B cell (primary cell): Measurements from ENCODE around the gene RFT1. TPM values are rescaled to one million over a fixed set of nuclear protein-coding genes. Genes with fewer than 3 reads are reported as not detected.
A peak's percentile ranks its signal among the peaks of the same experiment; 100 is the strongest.

Source experiments
- ATAC-seq: fragments of 200-7000 bp; cut with Tn5 transposase; one replicate; pipeline ENCODE4 v1.10.0; 2021; ENCODE audit warnings: low read depth, mild to moderate bottlenecking, moderate number of reproducible peaks, moderate library complexity
- CTCF ChIA-PET: fragments of 350-600 bp; sonication (Branson Sonifier 250); formaldehyde crosslinking; loops from one replicate; lab custom pipeline; 2021; ENCODE audit warnings: antibody characterized with exemption, inconsistent platforms; lab: Charles Lee
- POLR2A ChIA-PET: fragments of 350-600 bp; sonication (Branson Sonifier 250); formaldehyde crosslinking; loops from one replicate; lab custom pipeline; 2021; ENCODE audit warnings: antibody characterized with exemption; lab: Charles Lee
- DNase-seq: peaks from one replicate; pipeline ENCODE4 v3.0.0; 2013
- H2AFZ ChIP-seq: 2 replicates; pipeline ENCODE4 v1.6.1; 2012; ENCODE audit warnings: mild to moderate bottlenecking, low read depth, low read length; ENCODE audit not compliant: insufficient read depth, poor library complexity, severe bottlenecking
- H3K27ac ChIP-seq, 2 donors: 1 replicate in 1 of 2; 2 replicates in 1 of 2; pipeline ENCODE4 v1.5.1; 2012 to 2013; ENCODE audit warnings: low read length in 2 of 2, mild to moderate bottlenecking in 2 of 2, moderate library complexity in 1 of 2
- H3K27me3 ChIP-seq, 4 experiments: fragments of 200-600 bp in 1 of 4; sonication (generic) in 1 of 4; replicated peaks in 1 of 4; 1 replicate in 2 of 4; 2 replicates in 2 of 4; pipeline versions ENCODE4 v1.6.1 to v1.7.0; 2013 to 2016; ENCODE audit warnings: low read length in 3 of 4, mild to moderate bottlenecking in 2 of 4, mixed read lengths in 1 of 4, moderate library complexity in 1 of 4; ENCODE audit not compliant: insufficient read depth in 4 of 4, control insufficient read depth in 3 of 4; ENCODE audit errors: control extremely low read depth in 1 of 4
- H3K36me3 ChIP-seq, 2 experiments: replicated peaks in 1 of 2; 1 replicate in 1 of 2; 2 replicates in 1 of 2; pipeline versions ENCODE4 v1.6.1 to v1.7.1; 2013; ENCODE audit warnings: low read length in 1 of 2; ENCODE audit not compliant: insufficient read depth in 2 of 2, control insufficient read depth in 1 of 2; ENCODE audit errors: control extremely low read depth in 1 of 2, extremely low read depth in 1 of 2
- H3K4me1 ChIP-seq, 2 donors: fragments of 200-600 bp in 1 of 2; sonication (generic) in 1 of 2; 1 replicate in 1 of 2; 2 replicates in 1 of 2; pipeline versions ENCODE4 v1.5.1 to v1.6.1; 2013 to 2017; ENCODE audit warnings: low read length in 2 of 2; ENCODE audit not compliant: control insufficient read depth in 2 of 2, insufficient read depth in 2 of 2
- H3K4me2 ChIP-seq: replicated peaks from 2 replicates; pipeline ENCODE3; 2012; ENCODE audit warnings: mild to moderate bottlenecking, low read depth, low read length; ENCODE audit not compliant: poor library complexity, severe bottlenecking
- H3K4me3 ChIP-seq, 5 experiments: fragments of 200-600 bp in 1 of 5; sonication (generic) in 1 of 5; 1 replicate in 3 of 5; 2 replicates in 2 of 5; pipeline versions ENCODE4 v1.5.1 to v1.7.0; 2011 to 2016; ENCODE audit warnings: low read length in 4 of 5, mild to moderate bottlenecking in 4 of 5, low read depth in 2 of 5, control low read depth in 1 of 5, moderate library complexity in 1 of 5; ENCODE audit not compliant: insufficient read depth in 1 of 5; ENCODE audit errors: control extremely low read depth in 1 of 5, extremely low read depth in 1 of 5
- H3K79me2 ChIP-seq: fragments of 200-600 bp; sonication (generic); one replicate; pipeline ENCODE4 v1.6.0; 2016; ENCODE audit warnings: low read length; ENCODE audit not compliant: control insufficient read depth, insufficient read depth
- H3K9ac ChIP-seq: fragments of 200-600 bp; sonication (generic); 2 replicates; pipeline ENCODE4 v1.6.1; 2017; ENCODE audit warnings: mild to moderate bottlenecking, low read length, moderate library complexity
- H3K9me3 ChIP-seq, 3 donors: one replicate each; pipeline versions ENCODE4 v1.6.1 to v1.7.1; 2013; ENCODE audit warnings: low read length in 2 of 3; ENCODE audit not compliant: control insufficient read depth in 2 of 3, insufficient read depth in 1 of 3; ENCODE audit errors: control extremely low read depth in 1 of 3
- H4K20me1 ChIP-seq: 2 replicates; pipeline ENCODE4 v1.6.0; 2012; ENCODE audit warnings: mild to moderate bottlenecking, low read length; ENCODE audit not compliant: insufficient read depth, control insufficient read depth, poor library complexity, severe bottlenecking
- H3K27ac Mint-ChIP-seq: one replicate; pipeline ENCODE4 v1.8.0; 2021; ENCODE audit warnings: mixed read lengths
- H3K27me3 Mint-ChIP-seq: one replicate; pipeline ENCODE4 v1.8.0; 2021; ENCODE audit warnings: mixed read lengths
- H3K4me1 Mint-ChIP-seq: one replicate; pipeline ENCODE4 v1.8.0; 2021; ENCODE audit warnings: mixed read lengths
- H3K4me3 Mint-ChIP-seq: one replicate; pipeline ENCODE4 v1.8.0; 2021; ENCODE audit warnings: mixed read lengths
- H3K9me3 Mint-ChIP-seq: one replicate; pipeline ENCODE4 v1.8.0; 2022; ENCODE audit warnings: mixed read lengths; ENCODE audit not compliant: insufficient read depth
- EZH2 ChIP-seq: IDR thresholded peaks from 2 replicates; pipeline ENCODE4 v1.6.1; 2012; ENCODE audit warnings: borderline replicate concordance, low read depth, mild to moderate bottlenecking, moderate library complexity, low read length; ENCODE audit not compliant: insufficient read depth, poor library complexity, severe bottlenecking
- WGBS: methylation state at CpG from one replicate; pipeline ENCODE4 v1.1.5; 2013; ENCODE audit warnings: missing lambda C conversion rate; ENCODE audit not compliant: insufficient coverage; 5-methylcytosine and 5-hydroxymethylcytosine counted together
- intact Hi-C: fragments of 100-400 bp; cut with micrococcal nuclease; formaldehyde crosslinking; loops from one replicate; pipeline ENCODE4 v1.10.0; 2022
- polyA plus RNA-seq: library from polyadenylated mRNA; depleted of rRNA; stranded (reverse); fragments of >200 nt; gene quantifications from 2 replicates; pipeline ENCODE4 v1.2.3, GENCODE V29; 2012
- total RNA-seq, 2 donors: library from RNA; stranded (reverse); fragments of 120-200 nt in 1 of 2; gene quantifications; 1 replicate in 1 of 2; 2 replicates in 1 of 2; pipeline versions ENCODE4 v1.2.3 to v1.2.4, GENCODE V29; 2013 to 2022
- TF ChIP-seq, protein P1 (sequence below): fragments of 200-600 bp; IDR thresholded peaks from one replicate; pipeline ENCODE4 v1.8.0; 2022; ENCODE audit warnings: antibody characterized with exemption, mild to moderate bottlenecking

The RFT1 gene
- total and polyA plus RNA-seq, 2 donors (not counting 1 experiment from before 2014, with no cell fraction given): 12.1 to 28.9 TPM

DNA sequence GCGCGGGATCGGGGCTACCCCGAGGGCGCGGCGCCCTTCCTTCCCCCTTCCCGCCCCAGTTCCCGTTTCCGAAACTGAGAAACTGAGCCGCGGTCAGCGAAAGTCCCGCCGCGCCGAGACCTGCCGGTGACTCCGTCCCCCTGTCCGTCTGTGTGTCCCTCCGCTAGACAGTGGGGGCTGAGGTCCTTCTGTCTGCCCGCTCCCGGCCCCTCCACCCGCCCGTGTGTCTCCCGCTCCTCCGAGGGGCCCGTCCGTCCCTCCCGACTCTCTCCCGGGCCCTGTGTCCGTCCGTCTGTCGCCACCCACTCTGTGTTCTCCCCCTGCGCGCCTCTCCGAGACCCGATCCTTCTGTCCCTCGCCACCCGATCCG lies 31.2 kb upstream of the RFT1 start:
- Histone ChIP-seq H3K9ac (peak overlapping the region; percentile 78), H3K9me3 (no peaks in the 10 kb centered on the region), H3K4me2 (peak overlapping the region; percentile 98), H3K36me3 (peaks cover 0 to 16% of the 10 kb centered on the region in 2 experiments), H3K4me1 (peaks cover 50 to 69% of the 10 kb centered on the region in 2 donors), H3K79me2 (peaks cover 71% of the 10 kb centered on the region), H3K27ac (peak overlapping the region; percentile 80 to 82), H3K4me3 (peak overlapping the region; percentile 46 to 98 (median 86)), H3K27me3 (peaks cover 0 to 7% (median 3%) of the 10 kb centered on the region in 4 experiments), H4K20me1 (peaks cover 45% of the 10 kb centered on the region), H2AFZ (peak overlapping the region; percentile 64)
- Mint-ChIP-seq H3K4me3 (peak overlapping the region; percentile 94), H3K9me3 (no peaks in the 10 kb centered on the region), H3K4me1 (peaks cover 60% of the 10 kb centered on the region), H3K27me3 (no peaks in the 10 kb centered on the region), H3K27ac (peak overlapping the region; percentile 92)
- ATAC-seq (peak; percentile 0), DNase-seq (no peak)
- TF ChIP-seq, protein P1, sequence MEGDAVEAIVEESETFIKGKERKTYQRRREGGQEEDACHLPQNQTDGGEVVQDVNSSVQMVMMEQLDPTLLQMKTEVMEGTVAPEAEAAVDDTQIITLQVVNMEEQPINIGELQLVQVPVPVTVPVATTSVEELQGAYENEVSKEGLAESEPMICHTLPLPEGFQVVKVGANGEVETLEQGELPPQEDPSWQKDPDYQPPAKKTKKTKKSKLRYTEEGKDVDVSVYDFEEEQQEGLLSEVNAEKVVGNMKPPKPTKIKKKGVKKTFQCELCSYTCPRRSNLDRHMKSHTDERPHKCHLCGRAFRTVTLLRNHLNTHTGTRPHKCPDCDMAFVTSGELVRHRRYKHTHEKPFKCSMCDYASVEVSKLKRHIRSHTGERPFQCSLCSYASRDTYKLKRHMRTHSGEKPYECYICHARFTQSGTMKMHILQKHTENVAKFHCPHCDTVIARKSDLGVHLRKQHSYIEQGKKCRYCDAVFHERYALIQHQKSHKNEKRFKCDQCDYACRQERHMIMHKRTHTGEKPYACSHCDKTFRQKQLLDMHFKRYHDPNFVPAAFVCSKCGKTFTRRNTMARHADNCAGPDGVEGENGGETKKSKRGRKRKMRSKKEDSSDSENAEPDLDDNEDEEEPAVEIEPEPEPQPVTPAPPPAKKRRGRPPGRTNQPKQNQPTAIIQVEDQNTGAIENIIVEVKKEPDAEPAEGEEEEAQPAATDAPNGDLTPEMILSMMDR: no peak
- no peak for TF ChIP-seq EZH2
- intact Hi-C loops: loop anchor here (1.0 to 10.0 kb wide), 3 partner anchors 31 to 627 kb away; partner anchors contain the start of genes NT5DC2, RFT1 and UQCC5
- ChIA-PET CTCF (interaction anchor here (1.4 to 3.8 kb wide), 7 partner anchors 20 to 34 kb away, joined by 3 to 48 read pairs (median 9); no protein-coding TSS in a partner anchor), POLR2A (interaction anchor here (0.6 to 1.8 kb wide), 4 partner anchors 9 to 35 kb away, joined by 3 to 22 read pairs (median 4); partner anchors contain the start of gene RFT1)
- WGBS: under 1% methylated on average over 38 of the region's 41 CpGs
